HEK293 (cell line): ENCODE data around the gene ZFYVE19.

Source experiments
- CTCF ChIP-seq: fragments of 450-650 bp; formaldehyde crosslinking; IDR thresholded peaks from 2 replicates; pipeline ENCODE4 v1.5.1; 2016; ENCODE audit warnings: missing biosample characterization, missing genetic modification characterization
- GLI4 ChIP-seq: fragments of 450-650 bp; formaldehyde crosslinking; IDR thresholded peaks from 2 replicates; pipeline ENCODE4 v1.5.1; 2016; ENCODE audit warnings: missing biosample characterization, missing genetic modification characterization
- KLF17 ChIP-seq: fragments of 450-650 bp; formaldehyde crosslinking; IDR thresholded peaks from 2 replicates; pipeline ENCODE4 v1.5.1; 2016; ENCODE audit warnings: missing biosample characterization, missing genetic modification characterization
- KLF8 ChIP-seq: fragments of 450-650 bp; formaldehyde crosslinking; IDR thresholded peaks from 2 replicates; pipeline ENCODE4 v1.5.1; 2016; ENCODE audit warnings: missing biosample characterization, missing genetic modification characterization
- MEIS1 ChIP-seq: sonication (generic); formaldehyde crosslinking; IDR thresholded peaks from 2 replicates; pipeline ENCODE4 v1.8.1; 2022; ENCODE audit warnings: missing genetic modification reagents, mild to moderate bottlenecking, borderline replicate concordance
- REST ChIP-seq: fragments of 450-650 bp; formaldehyde crosslinking; IDR thresholded peaks from 2 replicates; pipeline ENCODE4 v1.5.1; 2016; ENCODE audit warnings: missing biosample characterization, missing genetic modification characterization
- SP3 ChIP-seq: fragments of 450-650 bp; formaldehyde crosslinking; IDR thresholded peaks from 2 replicates; pipeline ENCODE4 v1.5.1; 2016; ENCODE audit warnings: missing biosample characterization, missing genetic modification characterization
- ZBTB1 ChIP-seq: fragments of 450-650 bp; formaldehyde crosslinking; IDR thresholded peaks from 2 replicates; pipeline ENCODE4 v1.5.1; 2016; ENCODE audit warnings: missing biosample characterization, missing genetic modification characterization
- ZBTB10 ChIP-seq: fragments of 450-650 bp; formaldehyde crosslinking; IDR thresholded peaks from 2 replicates; pipeline ENCODE4 v1.5.1; 2016; ENCODE audit warnings: missing biosample characterization, missing genetic modification characterization
- ZFP37 ChIP-seq: fragments of 450-650 bp; formaldehyde crosslinking; IDR thresholded peaks from 2 replicates; pipeline ENCODE4 v1.5.1; 2016; ENCODE audit warnings: missing biosample characterization, missing genetic modification characterization
- ZNF133 ChIP-seq: fragments of 450-650 bp; formaldehyde crosslinking; IDR thresholded peaks from 2 replicates; pipeline ENCODE4 v1.5.1; 2016; ENCODE audit warnings: missing biosample characterization, missing genetic modification characterization
- ZNF155 ChIP-seq: fragments of 450-650 bp; formaldehyde crosslinking; IDR thresholded peaks from 2 replicates; pipeline ENCODE4 v1.5.1; 2016; ENCODE audit warnings: missing biosample characterization, missing genetic modification characterization
- ZNF16 ChIP-seq: fragments of 450-650 bp; formaldehyde crosslinking; IDR thresholded peaks from 2 replicates; pipeline ENCODE4 v1.5.1; 2016; ENCODE audit warnings: low read depth, missing biosample characterization, missing genetic modification characterization
- ZNF324 ChIP-seq: fragments of 450-650 bp; formaldehyde crosslinking; IDR thresholded peaks from 2 replicates; pipeline ENCODE4 v1.5.1; 2016; ENCODE audit warnings: missing biosample characterization, missing genetic modification characterization
- ZNF350 ChIP-seq: fragments of 450-650 bp; formaldehyde crosslinking; IDR thresholded peaks from 2 replicates; pipeline ENCODE4 v1.5.0; 2017; ENCODE audit warnings: missing biosample characterization, mild to moderate bottlenecking, missing genetic modification characterization
- ZNF544 ChIP-seq: fragments of 450-650 bp; formaldehyde crosslinking; IDR thresholded peaks from 2 replicates; pipeline ENCODE4 v1.5.0; 2017; ENCODE audit warnings: missing biosample characterization, missing genetic modification characterization
- ZNF555 ChIP-seq: fragments of 450-650 bp; formaldehyde crosslinking; conservative IDR thresholded peaks from 2 replicates; pipeline ENCODE4 v1.5.1; 2017; ENCODE audit warnings: missing biosample characterization, mild to moderate bottlenecking, missing genetic modification characterization, inconsistent platforms
- ZNF560 ChIP-seq: fragments of 450-650 bp; formaldehyde crosslinking; IDR thresholded peaks from 2 replicates; pipeline ENCODE4 v1.5.1; 2017; ENCODE audit warnings: missing biosample characterization, missing genetic modification characterization, borderline replicate concordance
- ZNF561 ChIP-seq: fragments of 450-650 bp; IDR thresholded peaks from 2 replicates; pipeline ENCODE4 v1.5.1; 2018; ENCODE audit warnings: missing biosample characterization, missing genetic modification characterization, borderline replicate concordance
- ZNF639 ChIP-seq: fragments of 450-650 bp; formaldehyde crosslinking; IDR thresholded peaks from 2 replicates; pipeline ENCODE4 v1.5.1; 2016; ENCODE audit warnings: missing biosample characterization, missing genetic modification characterization
- ZNF654 ChIP-seq: fragments of 450-650 bp; formaldehyde crosslinking; IDR thresholded peaks from 2 replicates; pipeline ENCODE4 v1.5.1; 2016; ENCODE audit warnings: low read depth, missing biosample characterization, missing genetic modification characterization
- ZNF670 ChIP-seq: fragments of 450-650 bp; formaldehyde crosslinking; IDR thresholded peaks from 2 replicates; pipeline ENCODE4 v1.5.1; 2016; ENCODE audit warnings: missing biosample characterization, missing genetic modification characterization, low read depth
- ZNF692 ChIP-seq: fragments of 450-650 bp; formaldehyde crosslinking; IDR thresholded peaks from 2 replicates; pipeline ENCODE4 v1.5.1; 2016; ENCODE audit warnings: missing biosample characterization, missing genetic modification characterization
- ZSCAN30 ChIP-seq: fragments of 450-650 bp; IDR thresholded peaks from 2 replicates; pipeline ENCODE4 v1.5.1; 2018; ENCODE audit warnings: missing biosample characterization, mild to moderate bottlenecking, missing genetic modification characterization, moderate library complexity
- TF ChIP-seq, protein P1 (sequence below): fragments of 450-650 bp; formaldehyde crosslinking; IDR thresholded peaks from 2 replicates; pipeline ENCODE4 v1.5.1; 2017; ENCODE audit warnings: missing biosample characterization, missing genetic modification characterization

Gene ZFYVE19

GRCh38 chr15:40768521-40769273 lies 38.2 kb upstream of the ZFYVE19 start (continued):
- TF ChIP-seq ZNF639 (tag by site-specific recombination) (no peak), ZNF692 (peak; percentile 45; the same call in 1 of the 2 replicates), ZNF561 (tag by site-specific recombination) (no peak), ZNF654 (tag by site-specific recombination) (no peak), REST (tag by site-specific recombination) (no peak), ZNF350 (tag by site-specific recombination) (no peak), ZNF544 (tag by site-specific recombination) (no peak), GLI4 (no peak), ZNF670 (tag by site-specific recombination) (no peak), ZBTB1 (tag by site-specific recombination) (no peak), SP3 (no peak; the same call in 1 of the 2 replicates), ZNF560 (tag by site-specific recombination) (no peak), ZBTB10 (no peak), ZNF16 (no peak), ZNF133 (tag by site-specific recombination) (no peak), ZNF324 (tag by site-specific recombination) (no peak), KLF17 (tag by site-specific recombination) (peak; percentile 89), ZSCAN30 (tag by site-specific recombination) (peak; percentile 66; the same call in 1 of the 2 replicates), ZNF555 (tag by site-specific recombination) (no peak), ZNF155 (tag by site-specific recombination) (no peak), ZFP37 (tag by site-specific recombination) (no peak), KLF8 (no peak), MEIS1 (CRISPR knock-in tag) (no peak), CTCF (tag by site-specific recombination) (no peak)
- TF ChIP-seq, protein P1, sequence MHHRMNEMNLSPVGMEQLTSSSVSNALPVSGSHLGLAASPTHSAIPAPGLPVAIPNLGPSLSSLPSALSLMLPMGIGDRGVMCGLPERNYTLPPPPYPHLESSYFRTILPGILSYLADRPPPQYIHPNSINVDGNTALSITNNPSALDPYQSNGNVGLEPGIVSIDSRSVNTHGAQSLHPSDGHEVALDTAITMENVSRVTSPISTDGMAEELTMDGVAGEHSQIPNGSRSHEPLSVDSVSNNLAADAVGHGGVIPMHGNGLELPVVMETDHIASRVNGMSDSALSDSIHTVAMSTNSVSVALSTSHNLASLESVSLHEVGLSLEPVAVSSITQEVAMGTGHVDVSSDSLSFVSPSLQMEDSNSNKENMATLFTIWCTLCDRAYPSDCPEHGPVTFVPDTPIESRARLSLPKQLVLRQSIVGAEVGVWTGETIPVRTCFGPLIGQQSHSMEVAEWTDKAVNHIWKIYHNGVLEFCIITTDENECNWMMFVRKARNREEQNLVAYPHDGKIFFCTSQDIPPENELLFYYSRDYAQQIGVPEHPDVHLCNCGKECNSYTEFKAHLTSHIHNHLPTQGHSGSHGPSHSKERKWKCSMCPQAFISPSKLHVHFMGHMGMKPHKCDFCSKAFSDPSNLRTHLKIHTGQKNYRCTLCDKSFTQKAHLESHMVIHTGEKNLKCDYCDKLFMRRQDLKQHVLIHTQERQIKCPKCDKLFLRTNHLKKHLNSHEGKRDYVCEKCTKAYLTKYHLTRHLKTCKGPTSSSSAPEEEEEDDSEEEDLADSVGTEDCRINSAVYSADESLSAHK (tag by site-specific recombination) = no peak
